CD1c-positive myeloid dendritic cell (primary cell): ENCODE measurements around the gene PLA2G15.

Experiments
- DNase-seq: peaks from one replicate; pipeline ENCODE4 v3.0.0-alpha.2; 2016; ENCODE audit errors: extremely low spot score

PLA2G15 gene

GRCh38 chr16:68298312-68298711 lies 53.1 kb downstream of the PLA2G15 start:
- no peak for DNase-seq

- no peak for DNase-seq
Observed at GRCh38 chr16:68298907-68299561, 53.9 kb downstream of the PLA2G15 start.

DNA sequence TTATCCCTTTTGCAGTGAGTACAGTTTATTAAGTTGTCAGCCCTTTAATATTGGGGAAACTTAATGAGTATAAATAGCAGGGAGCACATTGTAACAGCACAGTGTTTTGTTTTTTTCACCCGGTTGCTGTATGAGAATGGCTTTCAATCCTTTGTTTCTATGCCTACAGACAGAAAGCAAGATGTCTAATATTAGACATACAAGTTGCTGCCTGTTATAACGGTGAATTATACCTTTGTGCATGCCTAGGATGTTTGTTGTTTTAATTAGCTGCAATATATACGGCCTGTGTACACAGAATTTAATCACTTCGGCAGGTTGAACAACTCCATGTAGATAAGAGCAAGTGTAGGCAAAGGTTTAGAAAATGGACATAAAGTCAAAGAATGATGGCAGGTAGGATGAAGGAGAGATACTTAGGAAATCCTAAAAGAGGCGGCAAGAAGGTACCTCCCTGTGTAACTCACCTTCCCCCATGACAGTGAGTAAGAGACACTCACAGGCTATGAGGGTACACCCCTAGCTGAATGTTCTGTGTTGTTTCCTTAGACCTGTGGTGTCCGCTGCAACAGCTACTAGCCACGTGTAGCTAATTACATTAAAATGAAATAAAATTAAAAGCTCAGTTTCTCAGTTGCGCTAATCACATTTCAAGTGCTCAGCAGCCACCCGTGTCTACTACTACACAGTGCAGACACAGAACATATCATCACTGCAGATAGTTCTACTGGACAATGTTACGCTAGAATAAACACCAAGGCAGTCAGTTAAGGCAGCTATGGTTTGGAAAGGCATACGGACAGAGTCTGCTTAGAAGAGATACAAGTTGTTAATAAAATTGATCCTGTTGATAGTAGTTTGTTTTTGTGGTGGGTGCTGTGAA lies 54.6 kb downstream of the PLA2G15 start:
- DNase-seq = no peak

- DNase-seq = no peak
Observed at GRCh38 chr16:68300734-68301459, 55.7 kb downstream of the PLA2G15 start.

GRCh38 chr16:68306633-68307032 lies 61.5 kb downstream of the PLA2G15 start:
- DNase-seq = no peak

GRCh38 chr16:68309799-68310198 lies 64.6 kb downstream of the PLA2G15 start:
- DNase-seq = no peak

DNA sequence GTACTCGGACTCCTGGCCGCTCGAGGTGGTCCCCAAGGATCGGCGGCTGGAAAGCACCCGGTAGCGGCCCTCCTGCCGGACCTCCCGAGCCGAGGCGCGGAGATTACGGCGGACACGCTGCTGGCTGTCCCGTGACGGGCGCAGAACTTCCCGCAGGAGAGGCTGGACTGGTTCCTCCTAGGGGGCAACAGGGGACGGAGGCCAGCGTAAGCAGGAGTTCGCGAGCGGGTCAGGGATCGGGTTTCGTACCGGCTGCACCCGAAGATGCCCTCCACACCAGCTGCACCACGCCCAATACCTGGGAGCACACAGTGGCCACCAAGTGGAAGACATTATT lies 65.2 kb downstream of the PLA2G15 start:
- DNase-seq = peak; percentile 73
